Measurements from ENCODE around the gene ZFR2. TPM values are rescaled to one million over a fixed set of nuclear protein-coding genes. Genes with fewer than 3 reads are reported as not detected.

Gene ZFR2
- total and polyA plus RNA-seq, 2 experiments from 2014 or later, result not detected

GRCh38 chr19:3823350-3823713 lies 45.5 kb downstream of the ZFR2 start:
- Histone ChIP-seq H3K9ac (no peak overlapping the region), H3K27ac (no peak overlapping the region), H3K27me3 (replicated peaks; ENCODE audit: insufficient read depth) (no peaks in the 10 kb centered on the region), H4K20me1 (ENCODE audit: insufficient read depth) (no peaks in the 10 kb centered on the region), H3F3A (ENCODE audit: insufficient read depth) (no peaks in the 10 kb centered on the region), H3K9me3 (ENCODE audit: low read depth) (no peaks in the 10 kb centered on the region), H3K4me3 (no peak overlapping the region), H2AFZ (no peak overlapping the region), H3K36me3 (ENCODE audit: low read depth) (no peaks in the 10 kb centered on the region), H3K4me2 (ENCODE audit: unreplicated experiment) (no peak overlapping the region), H3K9me2 (ENCODE audit: insufficient read depth) (no peaks in the 10 kb centered on the region), H3K4me1 (ENCODE audit: insufficient read depth) (0 out of 2 replicates have a peak, but pooled peaks cover 4% of the 10 kb centered on the region), H3K79me2 (ENCODE audit: insufficient read depth) (no peaks in the 10 kb centered on the region)
- WGBS, 2 experiments (ENCODE audit: low coverage in 1 of 2, low lambda C conversion rate in 2 of 2, missing lambda C conversion rate in 2 of 2), result 65 to 68% methylated on average over 10 of the region's 10 CpGs
- in situ Hi-C loops (cut with MboI), result no loop called here
- no peak for DNase-seq
- no peak for TF ChIP-seq EZH2phosphoT487 (IDR thresholded peaks at IDR 0.05; ENCODE audit: insufficient read depth, low read depth)
- TF ChIP-seq EZH2 (IDR thresholded peaks at IDR 0.05; ENCODE audit: insufficient read depth, poor library complexity, severe bottlenecking), result no peak

- Histone ChIP-seq H3K9ac (no peak overlapping the region), H3K9me2 (ENCODE audit: insufficient read depth) (no peaks in the 10 kb centered on the region), H3K36me3 (ENCODE audit: low read depth) (no peaks in the 10 kb centered on the region), H3K9me3 (ENCODE audit: low read depth) (no peaks in the 10 kb centered on the region), H3K4me3 (no peak overlapping the region), H3K79me2 (ENCODE audit: insufficient read depth) (no peaks in the 10 kb centered on the region), H3K27me3 (replicated peaks; ENCODE audit: insufficient read depth) (no peaks in the 10 kb centered on the region), H2AFZ (no peak overlapping the region), H3F3A (ENCODE audit: insufficient read depth) (no peaks in the 10 kb centered on the region), H3K4me2 (ENCODE audit: unreplicated experiment) (no peak overlapping the region), H3K27ac (no peak overlapping the region), H4K20me1 (ENCODE audit: insufficient read depth) (no peaks in the 10 kb centered on the region), H3K4me1 (ENCODE audit: insufficient read depth) (0 out of 2 replicates have a peak, but pooled peaks cover 7% of the 10 kb centered on the region)
- in situ Hi-C loops (cut with MboI), result no loop called here
- TF ChIP-seq EZH2 (IDR thresholded peaks at IDR 0.05; ENCODE audit: insufficient read depth, poor library complexity, severe bottlenecking) (no peak), EZH2phosphoT487 (IDR thresholded peaks at IDR 0.05; ENCODE audit: insufficient read depth, low read depth) (no peak)
- 71 to 73% methylated on average over 26 of the region's 26 CpGs for WGBS, 2 experiments (ENCODE audit: low coverage in 1 of 2, low lambda C conversion rate in 2 of 2, missing lambda C conversion rate in 2 of 2)
- no peak for DNase-seq
Observed at GRCh38 chr19:3822683-3823349, 46.0 kb downstream of the ZFR2 start.

GRCh38 chr19:3821857-3822364 lies 46.9 kb downstream of the ZFR2 start:
- Histone ChIP-seq H2AFZ (no peak overlapping the region), H3K4me2 (ENCODE audit: unreplicated experiment) (no peak overlapping the region), H3K9ac (no peak overlapping the region), H3K27ac (no peak overlapping the region), H3K27me3 (replicated peaks; ENCODE audit: insufficient read depth) (no peaks in the 10 kb centered on the region), H3K4me1 (ENCODE audit: insufficient read depth) (0 out of 2 replicates have a peak, but pooled peaks cover 7% of the 10 kb centered on the region), H3K4me3 (no peak overlapping the region), H3K79me2 (ENCODE audit: insufficient read depth) (no peaks in the 10 kb centered on the region), H4K20me1 (ENCODE audit: insufficient read depth) (no peaks in the 10 kb centered on the region), H3K36me3 (ENCODE audit: low read depth) (no peaks in the 10 kb centered on the region), H3K9me2 (ENCODE audit: insufficient read depth) (no peaks in the 10 kb centered on the region), H3K9me3 (ENCODE audit: low read depth) (no peaks in the 10 kb centered on the region), H3F3A (ENCODE audit: insufficient read depth) (no peaks in the 10 kb centered on the region)
- WGBS, 2 experiments (ENCODE audit: low coverage in 1 of 2, low lambda C conversion rate in 2 of 2, missing lambda C conversion rate in 2 of 2), result 23 to 24% methylated on average over 37 to 43 of the region's 43 CpGs
- DNase-seq, result peak; percentile 53
- in situ Hi-C loops (cut with MboI), result no loop called here
- TF ChIP-seq EZH2phosphoT487 (IDR thresholded peaks at IDR 0.05; ENCODE audit: insufficient read depth, low read depth) (no peak), EZH2 (IDR thresholded peaks at IDR 0.05; ENCODE audit: insufficient read depth, poor library complexity, severe bottlenecking) (no peak)

GRCh38 chr19:3821156-3821555 lies 47.7 kb downstream of the ZFR2 start:
- H3K27ac ChIP-seq, result no peak overlapping the region
- H4K20me1 ChIP-seq (ENCODE audit: insufficient read depth), result no peaks in the 10 kb centered on the region
- H2AFZ ChIP-seq, result no peak overlapping the region
- WGBS, 2 experiments (ENCODE audit: low coverage in 1 of 2, low lambda C conversion rate in 2 of 2, missing lambda C conversion rate in 2 of 2), result 72 to 78% methylated on average over 21 to 23 of the region's 23 CpGs
- no peaks in the 10 kb centered on the region for H3K36me3 ChIP-seq (ENCODE audit: low read depth)
- TF ChIP-seq EZH2 (IDR thresholded peaks at IDR 0.05; ENCODE audit: insufficient read depth, poor library complexity, severe bottlenecking), result no peak
- TF ChIP-seq EZH2phosphoT487 (IDR thresholded peaks at IDR 0.05; ENCODE audit: insufficient read depth, low read depth), result no peak
- in situ Hi-C loops (cut with MboI), result no loop called here
- H3K9ac ChIP-seq, result no peak overlapping the region
- H3K4me2 ChIP-seq (ENCODE audit: unreplicated experiment), result no peak overlapping the region
- H3K4me1 ChIP-seq (ENCODE audit: insufficient read depth), result 0 out of 2 replicates have a peak, but pooled peaks cover 7% of the 10 kb centered on the region
- no peaks in the 10 kb centered on the region for H3F3A ChIP-seq (ENCODE audit: insufficient read depth)
- no peaks in the 10 kb centered on the region for H3K79me2 ChIP-seq (ENCODE audit: insufficient read depth)
- H3K4me3 ChIP-seq, result no peak overlapping the region
- no peaks in the 10 kb centered on the region for H3K9me2 ChIP-seq (ENCODE audit: insufficient read depth)
- H3K9me3 ChIP-seq (ENCODE audit: low read depth), result no peaks in the 10 kb centered on the region
- H3K27me3 ChIP-seq (replicated peaks; ENCODE audit: insufficient read depth), result no peaks in the 10 kb centered on the region
- no peak for DNase-seq

All from GM23248 (cell line).